HG03457 (cell line): ENCODE measurements around the gene AGTR1.

Source experiments
- ATAC-seq: cut with Tn5 transposase; IDR thresholded peaks from one replicate; pipeline ENCODE4 v1.9.1; 2021; ENCODE audit warnings: moderate number of reproducible peaks; ENCODE audit not compliant: unreplicated experiment

AGTR1 gene

DNA sequence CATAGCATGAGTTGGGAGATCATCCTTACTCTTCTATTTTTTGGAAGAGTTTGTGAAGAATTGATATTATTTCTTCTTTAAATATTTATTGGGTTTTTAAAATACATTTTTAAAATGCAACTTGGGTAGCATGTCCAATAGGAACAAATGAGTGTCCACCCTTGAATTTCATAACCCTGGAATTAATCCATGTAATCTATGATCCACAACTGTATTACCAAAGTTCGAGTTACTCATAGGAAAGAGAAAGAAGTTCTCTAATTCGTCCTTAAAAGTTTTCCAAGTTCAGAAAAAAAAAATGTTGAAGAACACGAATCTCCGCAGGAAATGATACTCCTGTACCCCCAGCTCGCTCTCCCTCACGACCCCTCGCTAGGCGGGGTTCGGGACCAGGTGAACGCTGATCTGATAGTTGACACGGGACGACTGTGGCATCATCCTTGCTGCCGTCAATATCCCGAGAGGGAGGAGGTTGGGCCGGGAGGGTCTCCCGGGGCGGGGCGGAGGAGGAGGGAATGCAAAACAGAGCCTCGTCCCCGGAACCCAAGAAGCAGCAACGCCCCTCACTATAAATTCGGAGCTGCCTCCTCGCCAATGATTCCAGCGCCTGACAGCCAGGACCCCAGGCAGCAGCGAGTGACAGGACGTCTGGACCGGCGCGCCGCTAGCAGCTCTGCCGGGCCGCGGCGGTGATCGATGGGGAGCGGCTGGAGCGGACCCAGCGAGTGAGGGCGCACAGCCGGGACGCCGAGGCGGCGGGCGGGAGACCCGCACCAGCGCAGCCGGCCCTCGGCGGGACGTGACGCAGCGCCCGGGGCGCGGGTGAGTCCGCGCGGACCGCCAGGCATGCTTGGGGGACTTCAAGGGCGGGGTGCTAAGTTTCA lies at the start of gene AGTR1:
Gene AGTR1 (plus strand): TSS at position 598 of the 884 bp plus-strand sequence. CDS start 43,133 bp downstream, outside the sequence.
- ATAC-seq = no peak

DNA sequence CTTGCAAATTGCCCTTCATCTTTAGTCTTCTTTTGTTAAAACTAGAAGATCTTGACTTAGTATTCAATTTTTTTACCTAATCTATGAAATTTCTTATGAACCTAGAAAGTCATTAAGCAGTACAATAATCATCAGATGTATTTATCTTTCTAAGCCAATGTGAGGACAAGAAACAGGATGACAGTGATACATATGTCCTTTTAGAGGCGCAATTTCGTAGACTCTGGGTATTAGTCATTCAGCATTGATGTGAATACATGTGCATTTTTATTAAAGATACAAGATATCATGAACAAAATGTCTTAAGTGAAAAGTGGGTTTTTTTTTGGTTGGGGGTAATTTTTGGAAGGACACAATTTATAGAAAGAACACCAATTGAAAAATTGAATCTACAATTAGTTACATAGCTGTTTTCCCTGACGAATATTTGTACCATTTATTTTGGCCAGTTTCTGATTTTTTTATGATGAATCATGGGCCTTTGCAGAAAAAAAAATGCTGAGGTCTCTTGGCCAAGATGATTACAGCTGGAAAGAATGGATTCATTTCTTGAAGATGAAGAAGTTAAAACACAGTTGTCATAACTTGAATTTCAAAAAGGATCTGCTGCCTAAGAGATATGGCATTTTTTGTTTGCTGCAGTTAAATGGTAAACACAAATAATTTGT lies 48.9 kb upstream of the AGTR1 start:
- ATAC-seq = no peak

DNA sequence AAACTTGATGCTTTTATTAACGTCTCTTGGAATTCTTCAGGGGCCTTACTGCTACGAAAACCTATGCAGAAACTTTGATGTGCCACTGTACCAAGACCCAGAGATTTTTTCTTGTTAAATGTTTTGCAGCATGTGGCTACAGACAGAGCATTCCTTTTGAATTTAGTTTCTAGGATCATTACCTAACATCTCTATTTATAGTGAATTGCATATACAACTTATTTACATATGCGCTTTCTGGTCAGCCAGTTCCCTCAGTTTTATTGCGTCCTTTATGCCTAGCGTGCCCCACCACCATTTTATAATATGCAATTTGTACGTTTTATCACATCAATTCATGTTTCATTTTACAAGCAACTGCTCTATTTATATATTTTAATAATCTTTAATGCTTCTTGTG lies 46.2 kb upstream of the AGTR1 start:
- no peak for ATAC-seq

DNA sequence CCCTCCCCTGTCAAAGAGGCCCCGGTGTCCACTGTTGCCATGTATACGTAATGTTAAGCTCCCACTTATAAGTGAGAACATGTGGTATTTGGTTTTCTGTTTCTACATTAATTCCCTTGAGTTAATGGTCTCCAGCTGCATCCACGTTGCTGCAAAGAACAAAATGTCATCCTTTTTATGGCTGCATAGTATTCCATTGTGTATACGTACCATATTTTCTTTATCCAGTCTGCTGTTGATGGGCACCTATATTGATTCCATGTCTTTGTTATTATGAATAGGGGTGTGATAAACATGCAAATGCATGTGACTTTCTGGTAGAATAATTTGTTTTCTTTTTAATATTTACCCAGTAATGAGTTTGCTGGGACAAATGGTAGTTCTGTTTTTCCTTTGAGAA lies 43.3 kb upstream of the AGTR1 start:
- no peak for ATAC-seq

DNA sequence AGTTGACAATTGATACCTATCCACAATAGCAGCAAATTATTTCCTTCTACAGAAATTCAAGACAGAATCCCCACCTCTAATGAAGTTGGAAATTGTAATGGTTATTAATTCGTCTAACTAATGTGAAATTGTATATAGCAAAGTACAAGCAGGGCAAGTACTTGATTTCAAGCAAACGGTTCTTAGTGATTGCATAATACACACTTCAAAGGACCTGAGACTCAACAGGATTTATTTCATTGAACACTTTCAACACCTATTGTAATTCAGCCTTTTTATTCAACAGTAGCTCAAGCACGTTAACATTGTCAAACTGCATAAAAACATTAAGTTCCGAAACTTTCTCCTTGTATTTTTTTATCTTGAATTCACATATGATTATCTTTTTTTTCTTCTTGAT lies 40.2 kb upstream of the AGTR1 start:
- ATAC-seq = no peak

DNA sequence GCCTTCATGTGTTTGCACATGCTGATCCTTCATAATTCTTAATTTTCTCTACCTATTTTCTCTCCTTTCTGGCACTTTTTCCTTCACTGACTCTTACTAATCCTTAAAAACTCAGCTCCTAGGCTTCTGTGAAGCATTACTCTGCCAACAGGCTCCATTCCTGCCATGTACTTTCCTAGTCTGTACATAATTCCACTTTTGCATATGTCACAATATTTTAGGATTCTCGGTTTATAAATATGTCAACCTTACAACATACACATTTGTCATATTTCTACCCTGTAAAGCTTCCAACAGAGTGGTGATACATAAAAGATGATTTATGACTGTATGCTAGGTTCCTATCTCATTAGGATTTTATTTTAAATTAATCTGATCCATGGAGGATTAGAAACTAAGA lies 38.2 kb upstream of the AGTR1 start:
- no peak for ATAC-seq

DNA sequence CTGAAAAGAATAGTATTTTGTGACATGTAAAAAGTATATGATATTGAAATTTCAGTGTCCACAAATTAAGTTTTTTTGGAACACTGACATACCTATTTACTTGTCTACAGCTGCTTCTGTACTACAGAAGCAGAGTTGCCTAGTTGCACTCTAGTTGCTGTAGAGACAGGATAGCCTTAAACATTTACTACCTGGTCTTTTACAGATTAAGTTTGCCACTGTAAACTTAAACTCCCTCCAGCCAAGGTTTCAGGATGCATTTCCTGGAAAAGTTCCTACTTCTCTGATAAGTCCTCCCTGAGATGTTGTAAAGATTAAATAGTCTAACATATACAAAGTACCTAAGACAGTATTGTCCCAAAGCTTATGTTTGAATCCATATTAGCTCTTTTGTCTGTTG lies 17.4 kb upstream of the AGTR1 start:
- ATAC-seq = no peak

DNA sequence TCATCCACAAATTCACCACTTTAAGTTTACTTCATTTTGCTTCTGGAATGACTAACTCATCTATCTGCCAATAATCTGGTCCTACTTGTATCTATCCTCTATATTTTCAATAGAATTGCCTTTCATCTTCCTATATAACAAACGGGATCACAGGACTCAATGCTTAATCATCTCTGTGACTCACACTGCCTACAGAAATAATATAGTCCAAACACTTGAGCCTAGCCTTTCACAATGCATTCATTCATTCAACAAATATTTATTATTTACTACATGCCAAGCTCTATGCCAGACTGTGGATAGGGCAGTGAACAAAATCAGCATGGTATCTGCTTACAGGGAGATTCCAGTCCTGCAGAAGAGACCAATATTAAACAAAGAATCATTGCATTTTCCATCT lies 16.6 kb upstream of the AGTR1 start:
- ATAC-seq = no peak

DNA sequence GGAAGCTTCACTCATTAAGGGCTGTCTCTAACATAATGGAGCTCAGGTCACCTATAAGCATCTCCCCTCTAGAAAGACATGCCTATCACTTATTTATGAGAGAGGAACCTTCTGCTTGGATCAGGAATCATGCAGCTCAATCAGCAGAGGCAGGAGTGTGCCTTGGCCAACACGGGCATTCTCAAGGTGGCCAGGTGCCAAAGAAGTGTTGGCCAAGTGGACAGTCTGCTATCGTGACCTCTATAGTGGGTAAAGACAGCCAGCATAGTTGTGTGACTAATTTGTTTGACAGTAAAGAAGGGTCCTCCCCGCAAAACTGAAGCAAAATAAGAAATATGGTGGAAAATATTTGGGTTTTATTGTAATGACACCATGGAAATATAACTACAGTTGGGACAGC lies 14.7 kb upstream of the AGTR1 start:
- ATAC-seq = no peak

DNA sequence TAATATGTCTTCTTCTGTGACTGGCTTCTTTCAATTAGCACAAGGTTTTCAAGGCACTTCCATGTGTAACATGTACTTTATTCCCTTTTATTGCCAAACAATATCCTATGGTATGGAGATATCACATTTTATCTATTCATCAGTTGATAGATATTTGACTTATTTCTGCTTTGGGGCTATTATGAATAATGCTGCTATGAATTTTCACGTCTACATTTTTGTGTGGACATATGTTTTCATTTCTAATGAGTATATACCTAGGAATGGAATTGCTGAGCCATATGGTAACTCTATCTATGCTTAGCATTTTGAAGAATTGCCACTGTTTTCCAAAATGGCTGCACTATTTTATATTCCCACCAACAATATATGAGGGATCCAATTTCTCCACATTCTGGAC lies 3.6 kb upstream of the AGTR1 start:
- no peak for ATAC-seq

DNA sequence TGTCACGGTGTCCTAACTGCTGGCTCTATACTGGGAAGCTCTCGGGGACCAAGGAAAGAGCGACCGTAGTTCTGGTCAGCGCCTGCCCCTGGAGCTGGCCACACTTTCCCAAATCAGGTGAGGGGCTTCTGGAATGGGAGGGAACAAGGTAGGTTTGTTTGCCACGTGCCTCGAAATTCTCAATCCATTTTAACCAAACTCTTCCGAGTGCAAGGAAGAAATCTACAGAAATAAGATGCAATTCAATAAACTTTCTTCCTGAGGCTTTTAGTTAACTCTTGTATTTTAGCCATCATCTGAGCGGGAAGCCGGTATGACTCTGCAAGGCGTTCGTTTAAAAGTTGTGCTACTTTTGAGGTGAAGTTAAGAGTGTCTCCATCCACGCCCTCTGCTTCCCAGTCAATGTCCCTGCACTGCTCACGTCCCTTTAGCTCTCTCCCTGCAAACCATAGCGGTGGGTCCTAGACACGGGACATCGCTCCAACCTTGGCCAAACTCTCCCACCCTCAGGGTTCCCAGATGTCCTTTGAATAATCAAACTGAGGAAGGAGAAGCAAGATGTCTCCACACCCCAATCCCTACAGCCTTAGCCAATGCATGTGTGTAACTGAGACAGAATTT lies 597 bp downstream of the AGTR1 start:
- no peak for ATAC-seq

DNA sequence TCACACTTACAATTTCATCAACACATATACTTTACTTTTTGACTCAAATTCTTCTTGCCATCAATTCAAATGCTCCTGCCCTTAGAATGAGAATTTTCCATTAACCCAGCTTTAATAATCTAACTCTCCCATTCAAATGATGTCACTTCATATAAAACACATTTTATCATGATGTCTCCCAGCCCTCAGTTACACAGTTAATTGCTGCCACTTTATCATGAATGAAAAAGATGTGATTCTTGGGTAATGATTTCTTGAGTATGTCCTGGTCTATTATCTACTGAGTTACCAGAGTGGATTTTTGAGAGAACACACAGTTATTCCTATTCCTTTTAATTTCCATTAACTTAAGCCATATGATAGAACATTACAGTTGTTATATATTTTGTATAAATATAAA lies 7.6 kb downstream of the AGTR1 start:
- no peak for ATAC-seq

DNA sequence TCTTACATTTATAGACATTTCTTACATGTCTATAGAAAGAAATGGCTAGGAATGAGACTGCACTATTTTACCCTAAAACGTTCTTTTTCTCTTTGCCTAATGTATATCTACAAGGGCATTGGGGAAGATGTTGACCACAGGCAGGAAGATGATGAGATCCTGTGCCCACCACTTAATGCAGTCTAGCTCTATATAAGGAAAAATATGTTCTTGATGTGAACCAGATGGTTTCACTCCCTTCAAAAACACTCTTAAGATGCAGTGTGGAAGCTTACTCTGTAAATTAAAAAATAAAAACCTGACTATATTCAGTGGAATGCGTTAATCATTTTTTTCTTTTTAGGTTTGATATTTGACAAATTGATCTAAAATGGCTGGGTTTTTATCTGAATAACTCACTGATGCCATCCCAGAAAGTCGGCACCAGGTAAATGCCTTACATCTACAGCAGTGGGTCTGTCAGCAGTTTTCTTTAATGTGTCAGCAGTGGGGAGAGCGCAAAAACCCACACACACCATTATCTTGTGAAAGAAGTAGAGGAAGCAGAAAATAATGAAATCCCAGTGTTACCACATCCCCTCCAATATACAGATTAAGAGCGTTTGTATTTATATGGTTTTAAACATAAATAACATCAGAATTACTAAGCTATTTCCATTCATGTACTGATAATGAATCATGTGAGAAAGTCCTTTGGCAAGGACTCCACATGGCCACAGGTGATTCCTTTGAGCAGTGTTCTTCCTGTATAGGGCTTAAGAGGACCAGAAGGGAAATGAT lies 10.1 kb downstream of the AGTR1 start:
- no peak for ATAC-seq

DNA sequence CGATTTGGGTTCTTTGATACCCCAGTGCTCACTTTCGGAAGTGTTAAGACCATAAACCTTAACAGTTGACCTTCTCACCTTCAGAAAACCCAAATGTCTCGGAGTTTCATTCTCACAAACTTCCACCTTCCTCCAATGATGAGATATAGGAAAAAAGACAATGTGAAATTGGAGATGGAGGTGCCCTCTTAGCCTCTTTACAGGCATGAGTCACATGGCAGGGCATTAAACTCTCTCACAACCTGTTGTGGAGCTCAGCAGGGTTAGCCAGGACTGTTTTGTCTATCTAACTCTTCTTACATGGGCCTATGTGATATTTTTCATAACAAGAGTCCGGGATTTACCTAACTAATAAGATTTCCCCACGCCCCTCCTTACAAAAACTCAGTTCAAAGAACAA lies 10.7 kb downstream of the AGTR1 start:
- ATAC-seq = no peak

DNA sequence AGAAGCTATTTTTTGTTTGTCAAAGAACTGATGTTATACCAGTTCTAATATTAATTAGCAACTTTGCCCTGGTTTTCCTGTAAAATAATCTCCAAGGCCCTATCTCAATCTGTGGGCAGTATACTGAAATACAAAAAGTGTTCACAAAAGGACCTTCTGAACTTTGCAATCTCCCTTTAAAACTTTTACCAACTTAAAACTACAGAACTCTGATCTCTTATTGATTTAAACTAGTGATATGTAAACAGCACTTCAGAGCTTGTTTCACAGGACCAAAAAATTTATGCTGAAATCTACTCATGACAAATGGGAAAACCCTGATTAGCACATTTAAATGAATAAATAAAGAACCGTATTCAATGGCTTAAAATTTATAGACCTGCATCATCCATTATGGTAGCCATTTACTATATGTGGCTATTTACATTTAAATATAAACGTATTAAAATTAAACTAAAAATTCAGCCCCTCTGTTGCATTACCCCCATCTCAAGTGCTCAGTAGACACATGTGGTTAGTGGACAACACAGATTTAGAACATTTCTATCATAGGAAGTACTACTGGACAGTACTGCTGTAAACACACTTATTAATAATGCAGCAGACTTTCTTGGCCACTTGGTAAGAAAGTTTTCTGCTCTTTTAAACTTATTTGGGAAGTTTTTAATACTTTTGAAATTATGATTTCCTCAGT lies 12.0 kb downstream of the AGTR1 start:
- ATAC-seq = no peak

DNA sequence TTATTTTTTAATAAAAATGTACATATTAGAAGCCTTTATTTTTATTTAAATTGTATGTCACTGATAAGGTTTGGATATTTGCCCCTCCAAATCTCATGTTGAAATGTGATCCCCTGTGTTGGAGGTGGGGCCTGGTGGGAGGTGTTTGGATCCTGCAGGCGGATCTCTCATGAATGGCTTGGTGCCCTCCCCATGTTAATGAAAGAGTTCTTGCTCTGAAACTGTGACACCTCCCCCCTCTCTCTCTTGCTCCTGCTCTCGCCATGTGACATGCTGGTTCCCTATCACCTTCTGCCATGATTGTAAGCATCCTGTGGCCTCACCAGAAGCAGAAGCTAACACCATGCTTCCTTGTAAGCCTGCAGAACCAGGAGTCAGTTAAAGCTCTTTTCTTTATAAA lies 13.0 kb downstream of the AGTR1 start:
- no peak for ATAC-seq

DNA sequence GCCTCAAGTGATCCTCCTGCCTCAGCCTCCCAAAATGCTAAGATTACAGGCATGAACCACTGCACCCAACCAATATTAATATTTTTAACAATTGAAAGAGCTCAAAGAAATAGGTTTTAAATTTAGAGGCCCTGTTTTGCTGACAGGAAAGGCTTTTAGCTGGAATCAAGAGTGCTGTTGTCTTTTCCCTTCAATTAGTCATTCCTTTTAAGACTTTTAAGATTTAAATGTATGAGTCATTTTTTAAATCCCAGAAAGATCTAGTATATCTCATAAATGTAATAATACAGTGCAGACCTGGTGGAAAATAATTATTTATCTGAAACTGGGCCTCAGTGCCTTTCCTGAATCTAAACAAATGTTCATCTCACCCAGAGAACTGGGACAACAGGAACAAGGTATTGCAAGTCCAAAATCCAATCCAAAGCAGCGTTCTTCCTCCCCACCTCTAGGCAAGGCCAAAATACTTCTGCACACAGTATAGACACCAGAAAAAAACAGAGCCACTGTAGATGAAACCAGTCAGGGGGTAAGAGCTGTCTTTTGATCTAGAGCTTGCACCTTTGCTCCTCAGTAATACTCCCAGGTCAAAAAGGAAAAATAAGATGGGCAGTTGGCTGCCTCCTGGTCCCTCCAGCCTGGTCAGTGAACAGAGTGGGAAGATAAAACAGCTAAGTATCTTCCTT lies 14.4 kb downstream of the AGTR1 start:
- no peak for ATAC-seq

DNA sequence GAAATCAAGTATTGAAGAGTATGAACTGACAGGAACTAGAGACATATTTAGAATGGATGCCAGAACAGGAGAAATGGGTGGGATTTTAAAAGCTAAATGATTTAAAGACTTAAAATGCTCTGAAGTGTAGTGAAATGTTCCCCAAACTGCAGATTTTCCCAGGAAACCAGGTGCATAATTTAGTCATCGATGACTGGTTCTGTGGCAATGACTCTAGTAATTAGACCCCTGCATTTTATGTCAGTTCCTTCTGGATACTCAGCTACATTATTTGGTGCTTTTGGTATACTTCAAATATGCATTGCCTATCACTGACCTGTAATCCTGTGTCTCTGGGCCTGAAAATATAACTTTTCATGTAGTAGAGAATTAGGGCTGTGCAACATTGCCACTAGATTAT lies 16.8 kb downstream of the AGTR1 start:
- ATAC-seq = no peak

DNA sequence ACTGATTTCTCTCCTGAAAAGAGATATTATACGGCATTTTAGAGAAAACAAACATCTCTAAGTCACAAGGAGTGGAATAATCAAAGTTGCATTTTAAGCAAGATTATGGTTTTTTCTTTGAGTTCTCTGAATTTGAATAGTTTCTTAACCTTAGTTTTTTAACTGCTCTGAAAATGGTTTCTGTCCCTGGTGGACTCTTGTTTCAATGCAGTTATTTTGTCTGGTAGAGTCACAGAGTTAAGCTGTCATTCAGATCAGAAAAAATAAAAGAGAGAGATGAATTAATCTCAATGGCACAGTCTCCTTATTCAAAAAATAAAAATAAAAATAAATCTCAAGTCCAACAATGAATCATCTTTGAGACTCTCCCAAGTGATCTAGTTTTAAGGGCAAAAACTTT lies 19.0 kb downstream of the AGTR1 start:
- ATAC-seq = no peak
